ENCODE results near the gene ANTKMT.
A peak's percentile ranks its signal among the peaks of the same experiment; 100 is the strongest.
"Not testable (repeated sequence)": the region's sequence is repeated elsewhere in the genome, so short reads cannot be mapped to it uniquely, and the experiment has no call there.

Gene ANTKMT

DNA sequence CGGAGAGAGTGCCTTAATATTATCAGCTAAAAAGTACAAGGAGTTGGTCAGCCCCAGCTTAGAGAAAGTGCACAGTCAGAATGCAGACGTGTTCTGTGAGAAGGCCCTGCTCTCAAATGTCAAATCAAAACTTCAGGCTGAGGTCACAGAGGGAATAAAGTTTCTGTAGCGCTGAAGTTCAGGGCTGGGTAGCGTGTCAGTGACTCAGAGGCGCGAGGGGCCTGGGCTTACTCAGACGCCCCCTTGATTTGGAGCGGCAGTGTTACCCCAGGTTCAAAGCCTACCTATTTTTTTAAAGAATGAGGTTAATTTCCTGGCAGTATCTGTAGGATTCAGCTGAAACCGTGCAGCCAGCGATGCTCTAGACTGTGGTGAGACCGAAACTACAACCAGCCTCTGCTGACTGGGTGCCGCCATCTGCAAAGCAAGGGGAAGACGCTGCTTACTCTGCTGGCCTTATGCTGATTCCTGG, 15.1 kb downstream of the ANTKMT start:
- no peak overlapping the region for H3K4me3 ChIP-seq (ENCODE audit: low read depth, low read length)
- no peak for DNase-seq (ENCODE audit: low read depth)
- TF ChIP-seq, protein P1, sequence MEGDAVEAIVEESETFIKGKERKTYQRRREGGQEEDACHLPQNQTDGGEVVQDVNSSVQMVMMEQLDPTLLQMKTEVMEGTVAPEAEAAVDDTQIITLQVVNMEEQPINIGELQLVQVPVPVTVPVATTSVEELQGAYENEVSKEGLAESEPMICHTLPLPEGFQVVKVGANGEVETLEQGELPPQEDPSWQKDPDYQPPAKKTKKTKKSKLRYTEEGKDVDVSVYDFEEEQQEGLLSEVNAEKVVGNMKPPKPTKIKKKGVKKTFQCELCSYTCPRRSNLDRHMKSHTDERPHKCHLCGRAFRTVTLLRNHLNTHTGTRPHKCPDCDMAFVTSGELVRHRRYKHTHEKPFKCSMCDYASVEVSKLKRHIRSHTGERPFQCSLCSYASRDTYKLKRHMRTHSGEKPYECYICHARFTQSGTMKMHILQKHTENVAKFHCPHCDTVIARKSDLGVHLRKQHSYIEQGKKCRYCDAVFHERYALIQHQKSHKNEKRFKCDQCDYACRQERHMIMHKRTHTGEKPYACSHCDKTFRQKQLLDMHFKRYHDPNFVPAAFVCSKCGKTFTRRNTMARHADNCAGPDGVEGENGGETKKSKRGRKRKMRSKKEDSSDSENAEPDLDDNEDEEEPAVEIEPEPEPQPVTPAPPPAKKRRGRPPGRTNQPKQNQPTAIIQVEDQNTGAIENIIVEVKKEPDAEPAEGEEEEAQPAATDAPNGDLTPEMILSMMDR (IDR thresholded peaks at IDR 0.05; ENCODE audit: control insufficient read depth, extremely low read depth, insufficient read depth), result no peak

DNA sequence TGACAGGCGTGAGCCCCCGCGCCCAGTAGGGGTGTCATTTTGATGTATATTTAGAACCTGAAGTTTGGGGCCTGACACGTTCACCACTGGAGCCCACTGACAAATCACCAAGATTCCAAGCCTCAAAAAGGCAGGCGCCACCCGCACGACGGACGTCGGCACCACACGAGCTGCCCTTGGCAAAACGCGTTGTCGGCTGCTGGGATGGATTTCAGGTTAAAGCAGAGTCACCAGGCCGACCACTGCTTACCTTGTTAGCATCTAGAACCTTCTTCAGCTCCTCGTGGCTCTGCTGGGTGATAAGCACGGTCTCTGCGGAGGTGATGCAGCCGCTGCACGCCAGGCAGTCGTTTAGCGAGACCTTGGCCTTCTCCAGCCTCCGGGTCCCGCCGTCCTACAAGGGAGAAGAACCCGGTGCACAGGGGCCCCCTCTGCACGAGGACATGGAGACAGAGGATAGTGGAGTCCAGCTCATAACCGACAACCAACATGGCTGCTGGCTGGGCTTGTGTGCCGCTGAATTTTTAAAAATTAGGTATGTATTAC, 16.1 kb downstream of the ANTKMT start:
- TF ChIP-seq, protein P1 (IDR thresholded peaks at IDR 0.05; ENCODE audit: control insufficient read depth, extremely low read depth, insufficient read depth), result no peak
- no peak overlapping the region for H3K4me3 ChIP-seq (ENCODE audit: low read depth, low read length)
- no peak for DNase-seq (ENCODE audit: low read depth)

DNA sequence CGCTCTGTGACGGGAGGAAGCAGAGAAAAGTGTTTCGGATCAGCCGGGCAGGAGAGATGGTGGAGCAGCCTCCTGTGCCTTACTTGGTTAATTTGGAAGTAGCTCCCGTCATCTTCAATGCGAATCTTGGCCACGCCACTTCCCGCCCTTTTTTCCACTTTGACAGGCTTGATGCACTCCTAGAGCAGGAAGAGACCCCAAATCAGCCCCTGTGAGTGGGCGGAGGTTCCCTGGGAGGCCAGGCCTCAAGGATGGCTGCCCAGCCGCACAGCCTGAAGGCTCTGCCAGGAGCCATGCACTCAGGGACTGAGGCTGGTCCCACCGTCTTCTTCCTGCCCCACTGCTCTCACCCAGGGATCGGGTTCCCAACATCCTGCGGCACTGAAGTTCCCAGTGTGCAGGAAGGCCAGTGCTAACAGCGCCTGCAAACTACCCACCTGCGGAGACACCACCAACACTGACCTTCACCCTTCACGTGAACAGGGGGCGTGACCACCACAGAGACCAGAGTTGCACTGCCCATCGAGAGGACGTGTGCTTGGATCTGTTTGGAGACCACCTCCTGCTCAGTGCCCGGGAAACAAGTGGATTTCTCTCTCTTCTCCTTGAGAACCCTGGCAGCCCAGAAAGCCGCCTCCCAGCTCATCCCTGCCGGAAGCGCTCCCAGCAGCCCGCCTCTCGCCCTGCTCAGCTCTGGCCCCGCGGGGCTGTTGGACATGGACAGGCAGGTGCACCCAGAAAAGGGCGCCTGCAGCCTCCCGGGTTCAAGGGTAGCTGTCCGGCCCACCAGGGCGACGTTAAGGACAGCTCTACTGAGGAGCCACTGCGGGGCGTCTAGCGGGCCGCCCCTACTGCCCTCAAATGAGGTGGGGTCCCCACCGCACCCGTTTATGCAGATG, 18.9 kb downstream of the ANTKMT start:
- TF ChIP-seq, protein P1 (IDR thresholded peaks at IDR 0.05; ENCODE audit: control insufficient read depth, extremely low read depth, insufficient read depth), result no peak
- no peak for DNase-seq (ENCODE audit: low read depth)
- H3K4me3 ChIP-seq (ENCODE audit: low read depth, low read length), result peak overlapping the region; percentile 95

DNA sequence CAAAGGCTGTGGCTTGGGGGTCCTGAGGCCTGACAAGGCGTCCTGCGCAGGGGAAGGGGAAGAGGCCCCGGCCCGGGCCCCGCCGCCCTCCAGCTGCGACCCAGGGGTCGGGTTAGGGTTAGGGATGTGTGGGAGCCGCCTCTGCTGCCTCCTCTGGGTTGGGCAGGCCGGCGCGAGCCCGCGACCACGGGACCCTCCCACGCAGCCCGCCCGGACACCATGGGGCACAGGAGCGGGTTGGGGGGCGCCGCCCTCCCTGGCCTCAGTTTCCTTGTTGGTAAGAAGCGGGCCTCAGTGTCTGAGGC, 19.5 kb downstream of the ANTKMT start:
- peak overlapping the region; percentile 95 for H3K4me3 ChIP-seq (ENCODE audit: low read depth, low read length)
- DNase-seq (ENCODE audit: low read depth), result no peak
- TF ChIP-seq, protein P1 (IDR thresholded peaks at IDR 0.05; ENCODE audit: control insufficient read depth, extremely low read depth, insufficient read depth), result no peak

DNA sequence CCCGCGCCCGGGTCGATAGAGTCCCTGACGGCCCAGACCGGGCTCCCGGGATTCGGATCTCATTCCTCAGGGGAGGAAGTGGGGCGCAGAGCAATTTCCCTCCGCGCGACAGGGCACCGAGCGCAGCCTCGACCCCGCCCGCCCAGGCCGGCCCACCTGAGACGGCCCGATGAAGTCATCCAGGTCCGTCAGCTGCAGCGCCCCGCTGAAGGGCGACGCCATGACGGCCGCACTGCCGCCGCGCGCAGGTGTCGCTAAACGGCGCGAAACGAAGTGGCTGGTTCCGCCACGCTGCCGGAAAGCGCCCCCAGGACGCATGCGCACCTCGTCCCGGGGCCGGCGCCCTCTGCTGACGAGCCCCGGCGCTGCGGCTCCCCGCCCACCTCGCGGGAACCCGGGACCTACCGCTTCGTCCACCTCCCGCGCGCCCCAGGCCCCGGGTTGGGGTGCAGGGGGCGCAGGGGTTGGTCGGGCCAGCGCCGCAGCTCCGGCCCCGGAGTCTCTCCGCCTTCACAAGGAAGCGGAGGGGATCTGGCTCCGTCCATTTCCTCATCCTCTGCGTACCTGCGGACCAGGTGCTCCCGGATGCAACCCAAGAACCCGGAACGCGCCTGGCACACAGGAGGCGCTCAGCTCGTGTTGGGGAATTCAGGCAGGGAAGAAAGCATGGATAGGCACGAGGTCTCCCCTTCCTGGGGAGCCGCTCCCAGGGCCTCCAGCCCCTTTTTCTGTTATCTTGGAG, 20.0 kb downstream of the ANTKMT start, which contains the start of gene CIAO3:
TSS of gene CIAO3 (minus strand) at position 234 of the 742 bp plus-strand sequence. CDS start at position 222, 12 bp downstream.
- peak; percentile 65 for DNase-seq (ENCODE audit: low read depth)
- H3K4me3 ChIP-seq (ENCODE audit: low read depth, low read length), result peak within 1 kb of the TSS; percentile 95
- TF ChIP-seq, protein P1 (IDR thresholded peaks at IDR 0.05; ENCODE audit: control insufficient read depth, extremely low read depth, insufficient read depth), result peak; percentile 97

DNA sequence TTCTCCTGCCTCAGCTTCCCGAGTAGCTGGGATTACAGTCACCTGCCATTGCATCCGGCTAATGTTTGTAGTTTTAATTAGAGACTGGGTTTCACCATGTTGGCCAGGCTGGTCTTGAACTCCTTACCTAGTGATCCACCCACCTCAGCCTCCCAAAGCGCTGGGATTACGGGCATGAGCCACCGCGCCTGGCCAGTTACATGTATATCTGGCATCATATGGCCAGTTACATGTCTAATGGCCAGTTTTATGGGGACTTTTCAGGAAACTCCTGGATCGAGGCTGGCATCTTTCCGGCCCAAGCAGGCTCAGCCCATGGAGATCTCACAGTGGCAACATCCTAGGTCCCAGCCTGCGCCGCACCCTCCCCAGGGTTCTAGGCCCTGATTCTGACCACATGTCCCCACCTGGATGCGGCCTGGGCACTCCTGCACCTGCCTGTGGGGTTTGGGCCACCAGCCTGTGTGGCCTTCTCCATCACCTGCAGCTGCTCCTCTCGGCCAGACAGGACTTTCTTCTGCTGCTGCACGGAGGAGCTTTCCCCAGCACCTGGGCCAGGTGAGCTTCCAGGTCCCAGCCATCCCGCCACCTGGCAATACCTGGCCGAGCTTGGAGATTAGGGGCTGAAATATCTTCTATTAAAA, 21.2 kb downstream of the ANTKMT start:
- no peak overlapping the region for H3K4me3 ChIP-seq (ENCODE audit: low read depth, low read length)
- TF ChIP-seq, protein P1 (IDR thresholded peaks at IDR 0.05; ENCODE audit: control insufficient read depth, extremely low read depth, insufficient read depth), result no peak
- no peak for DNase-seq (ENCODE audit: low read depth)

DNA sequence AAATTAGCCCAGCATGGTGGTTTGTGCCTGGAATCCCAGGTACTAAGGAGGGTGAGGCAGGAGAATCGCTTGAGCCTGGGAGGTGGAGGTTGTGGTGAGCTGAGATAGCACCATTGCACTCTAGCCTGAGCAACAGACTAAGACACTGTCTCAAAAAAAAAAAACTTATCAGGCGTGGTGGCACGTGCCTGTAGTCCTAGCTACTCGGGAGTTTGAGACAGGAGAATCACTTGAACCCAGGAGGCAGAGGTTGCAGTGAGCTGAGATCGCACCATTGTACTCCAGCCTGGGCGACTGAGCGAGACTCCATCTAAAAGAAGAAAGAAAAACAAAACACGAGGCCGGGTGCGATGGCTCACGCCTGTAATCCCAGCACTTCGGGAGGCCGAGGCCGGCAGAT, 21.9 kb downstream of the ANTKMT start:
- not testable (repeated sequence) for H3K4me3 ChIP-seq (ENCODE audit: low read depth, low read length); DNase-seq (ENCODE audit: low read depth)

All from LNCaP clone FGC (cell line).